Measurements from ENCODE around the gene SUMF1.

- TF ChIP-seq POLR2A (IDR thresholded peaks at IDR 0.05) (no peak), CTCF (IDR thresholded peaks at IDR 0.05) (no peak)
Measured at GRCh38 chr3:4373669-4374068, 93.4 kb downstream of the SUMF1 start.
